Activated CD8-positive, alpha-beta memory T cell treated with anti-CD3 and anti-CD28 coated beads, Interleukin-2, amount 50 U/mL, for 24 hours (primary cell): ENCODE results near the gene SHFL.

Experiments
- DNase-seq: peaks from one replicate; pipeline ENCODE4 v3.0.0-alpha.2; 2020; ENCODE audit errors: extremely low read depth

The SHFL gene

DNA sequence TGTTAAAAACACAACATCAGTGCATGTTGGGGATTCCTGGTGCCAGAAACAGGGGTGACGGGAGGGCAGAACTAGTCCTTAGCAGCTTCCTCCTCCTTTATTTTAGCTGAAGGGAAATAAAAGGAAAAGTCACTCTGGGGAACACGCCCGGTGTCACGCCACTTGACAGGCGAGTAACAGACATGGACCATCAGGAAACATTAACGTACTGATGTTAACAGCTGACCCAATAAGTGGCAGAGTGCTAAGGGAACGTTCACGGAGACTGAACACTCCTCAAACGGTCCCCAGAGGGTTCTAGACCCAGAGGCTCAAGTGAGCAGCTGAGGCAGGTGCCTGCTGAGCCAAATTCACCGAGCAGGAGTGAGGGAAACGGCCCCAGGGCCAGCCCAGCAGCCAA is 47.5 kb downstream of the SHFL start:
- DNase-seq = no peak

- no peak for DNase-seq
Measured at GRCh38 chr19:10134040-10134439, 47.9 kb downstream of the SHFL start.

DNA sequence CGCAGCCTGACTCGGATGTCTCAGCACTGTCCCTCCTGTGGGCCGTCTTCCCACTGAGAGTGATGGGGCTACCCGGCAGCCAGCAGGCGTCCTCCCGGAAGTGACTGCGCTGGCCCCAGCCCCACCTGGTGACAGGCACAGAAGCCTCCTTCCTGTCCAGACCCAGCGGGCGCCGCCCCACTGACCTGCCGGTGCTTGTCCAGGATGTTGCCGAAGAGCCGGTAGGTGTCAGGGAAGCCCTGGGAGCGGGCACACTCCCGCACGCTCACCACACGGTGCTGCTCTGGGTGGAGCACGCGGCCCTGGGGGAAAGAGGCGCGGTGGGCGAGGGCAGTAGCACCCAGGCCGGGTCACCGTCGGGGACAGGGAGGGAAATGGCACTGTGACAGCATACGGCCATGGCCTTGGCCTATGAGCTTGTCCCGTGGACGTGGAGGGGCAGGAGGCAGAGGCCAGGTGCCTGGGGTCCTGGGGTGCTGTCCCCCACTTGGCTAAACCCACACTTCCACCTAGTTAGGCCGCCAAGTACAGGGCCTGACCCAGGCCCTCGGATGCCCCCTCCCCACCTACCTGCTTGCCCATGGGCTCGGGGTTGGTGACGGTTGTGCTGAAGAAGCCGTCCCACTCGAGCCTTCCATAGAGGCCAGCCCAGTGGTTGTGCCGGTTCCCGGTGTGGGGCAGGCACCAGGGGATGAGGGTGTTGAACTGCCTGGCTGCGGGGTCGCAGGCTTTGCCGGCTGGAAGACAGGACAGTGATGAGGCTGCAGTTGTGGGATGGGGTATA is 49.6 kb downstream of the SHFL start:
- no peak for DNase-seq

GRCh38 chr19:10136936-10137335 is 50.8 kb downstream of the SHFL start:
- DNase-seq = no peak

DNA sequence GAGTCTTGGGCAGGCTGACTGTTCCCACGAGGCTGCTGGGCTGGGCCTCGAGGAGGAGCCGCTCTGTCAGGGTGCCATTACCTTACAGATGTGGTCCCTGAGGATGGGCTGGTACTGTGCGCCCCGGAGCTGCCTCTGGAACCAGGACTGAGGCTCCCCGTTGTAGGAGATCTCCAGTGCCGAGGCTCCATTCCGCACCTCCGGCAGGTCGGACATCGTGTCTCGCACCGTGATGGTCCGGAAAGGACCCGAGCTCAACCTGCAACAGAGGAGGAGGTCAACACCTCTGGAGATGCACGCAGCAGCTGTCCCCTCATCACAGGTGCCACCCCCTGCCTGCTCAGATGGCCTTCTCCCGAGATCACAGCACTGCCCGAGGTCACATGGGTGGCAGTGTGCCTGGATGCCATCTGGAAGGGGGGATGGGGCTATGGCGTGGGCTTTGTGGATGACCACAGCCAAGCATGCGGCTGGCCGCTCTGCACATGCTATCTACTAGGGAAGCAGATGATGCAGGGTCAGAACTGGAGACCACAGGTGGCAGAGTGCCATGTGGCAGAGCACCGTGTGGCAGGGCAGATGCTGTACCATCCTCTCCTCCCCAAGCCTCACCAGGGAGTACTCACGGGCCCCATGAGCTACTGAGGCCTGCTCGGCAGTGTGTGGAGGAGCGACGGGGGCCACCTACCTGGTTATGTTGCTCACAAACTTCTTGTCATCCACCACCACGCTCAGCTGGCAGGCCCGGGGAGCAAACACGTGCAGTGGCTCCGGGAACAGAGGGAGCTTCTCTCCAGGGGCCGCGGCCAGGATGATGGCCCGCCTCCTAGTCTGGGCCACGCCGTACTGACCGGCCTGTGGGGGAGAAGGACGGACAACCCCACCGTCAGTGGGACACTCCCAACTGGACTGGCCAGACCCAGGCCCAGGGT is 51.9 kb downstream of the SHFL start:
- DNase-seq = no peak

- no peak for DNase-seq
Measured at GRCh38 chr19:10138879-10139795, 53.0 kb downstream of the SHFL start.

- DNase-seq = no peak
Measured at GRCh38 chr19:10139952-10140351, 53.8 kb downstream of the SHFL start.

DNA sequence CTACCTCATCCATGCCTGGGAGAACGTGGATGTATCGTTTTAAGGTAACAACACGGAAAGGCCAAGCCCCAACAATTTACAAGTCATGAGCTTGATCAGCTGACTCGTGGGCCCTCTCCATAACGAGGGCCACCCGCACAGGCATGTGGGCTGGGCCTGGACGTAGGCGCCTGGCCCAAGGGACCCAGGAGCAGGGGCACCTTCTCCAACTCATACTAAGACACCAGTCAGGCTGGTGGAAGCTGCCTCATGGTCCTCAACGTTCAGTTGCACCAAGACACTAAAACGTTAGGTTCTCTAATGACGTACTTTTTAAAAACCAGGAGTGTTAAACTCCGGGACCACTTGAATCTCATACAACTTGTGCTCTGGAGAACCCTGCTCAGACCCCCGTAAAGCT is 55.4 kb downstream of the SHFL start:
- DNase-seq = no peak

- no peak for DNase-seq
Measured at GRCh38 chr19:10141973-10142372, 55.9 kb downstream of the SHFL start.
